ENCODE results near the gene TRAPPC13. TPM values are rescaled to one million over a fixed set of nuclear protein-coding genes. Genes with fewer than 3 reads are reported as not detected.

The TRAPPC13 gene
- total RNA-seq, 1 experiment from 2014 or later, result 51.3 TPM

Small RNAs within 50 kb of the gene (small RNA-seq; reads per million reads assigned to genes)
- gene RNU6-540P, result not detected

Other genes starting within 250 kb of the TRAPPC13 start
- gene ADAMTS6, start 143.1 kb upstream of the TRAPPC13 start, total RNA-seq (2014; rRNA removed; shearing (Covaris generic); ENCODE audit: low replicate concordance), result 2.6 TPM in 2 replicates
- gene CENPK, start 61.9 kb upstream of the TRAPPC13 start, total RNA-seq (2014; rRNA removed; shearing (Covaris generic); ENCODE audit: low replicate concordance), result 31.5 and 86.4 TPM in 2 replicates
- 45.3 and 83.3 TPM in 2 replicates for gene PPWD1, start 61.7 kb upstream of the TRAPPC13 start, total RNA-seq (2014; rRNA removed; shearing (Covaris generic); ENCODE audit: low replicate concordance)
- 32.1 and 44.1 TPM in 2 replicates for gene TRIM23, start 694 bp upstream of the TRAPPC13 start, total RNA-seq (2014; rRNA removed; shearing (Covaris generic); ENCODE audit: low replicate concordance)
- gene SHLD3, start within 50 bp of the TRAPPC13 start, total RNA-seq (2014; rRNA removed; shearing (Covaris generic); ENCODE audit: low replicate concordance), result 5.1 and 7.0 TPM in 2 replicates
- 7.4 and 10.2 TPM in 2 replicates for gene SGTB, start 97.1 kb downstream of the TRAPPC13 start, total RNA-seq (2014; rRNA removed; shearing (Covaris generic); ENCODE audit: low replicate concordance)
- gene NLN, start 97.2 kb downstream of the TRAPPC13 start, total RNA-seq (2014; rRNA removed; shearing (Covaris generic); ENCODE audit: low replicate concordance), result 29.1 and 46.5 TPM in 2 replicates

Measured in Karpas-422 (cell line).